Posterior cingulate gyrus (tissue), 11 donors: Measurements from ENCODE around the gene SV2A.
"Not testable (repeated sequence)": the region's sequence is repeated elsewhere in the genome, so short reads cannot be mapped to it uniquely, and the experiment has no call there.

Source experiments
- DNase-seq, 10 donors: peaks; one replicate each; pipeline versions ENCODE4 v3.0.0 to v3.0.0-alpha.2; 2020 to 2021; ENCODE audit warnings: mixed read lengths in 3 of 10
- intact Hi-C: fragments of 100-400 bp; cut with DNase I; formaldehyde crosslinking; loops from one replicate; pipeline ENCODE4 v1.15.1; 2023

The SV2A gene

GRCh38 chr1:149917571-149918144, at the start of gene SV2A:
SV2A (minus strand) TSS chr1:149917844; CDS start chr1:149913840, 4,004 bp downstream.
- peak; percentile 56 to 94 (median 76) for DNase-seq
- intact Hi-C loops = no loop called here

GRCh38 chr1:149967041-149967440, 49.4 kb upstream of the SV2A start:
- no peak for DNase-seq
- intact Hi-C loops = loop anchor here (10.0 kb wide), 1 partner anchor 198 kb away; no protein-coding TSS in a partner anchor

GRCh38 chr1:149966405-149966804, 48.8 kb upstream of the SV2A start:
- no peak for DNase-seq
- intact Hi-C loops = loop anchor here (10.0 kb wide), 1 partner anchor 198 kb away; no protein-coding TSS in a partner anchor

GRCh38 chr1:149965440-149965839, 47.8 kb upstream of the SV2A start:
- intact Hi-C loops = loop anchor here (10.0 kb wide), 1 partner anchor 199 kb away; no protein-coding TSS in a partner anchor
- DNase-seq = no peak

GRCh38 chr1:149963358-149963757, 45.7 kb upstream of the SV2A start:
- no peak for DNase-seq

GRCh38 chr1:149962736-149963135, 45.1 kb upstream of the SV2A start:
- no peak for DNase-seq
- intact Hi-C loops = loop anchor here (1.0 to 10.0 kb wide), 3 partner anchors 45 to 202 kb away; no protein-coding TSS in a partner anchor

More at GRCh38 chr1:149963358-149963757, 45.7 kb upstream of the SV2A start:
- intact Hi-C loops = loop anchor here (5.0 to 10.0 kb wide), 2 partner anchors 44 to 201 kb away; no protein-coding TSS in a partner anchor

GRCh38 chr1:149962039-149962647, 44.5 kb upstream of the SV2A start:
- intact Hi-C loops = loop anchor here (1.0 to 10.0 kb wide), 3 partner anchors 45 to 203 kb away; no protein-coding TSS in a partner anchor
- DNase-seq = peak in 6 of 10 donors; percentile 34 to 90 (median 39)

GRCh38 chr1:149957548-149957947, 39.9 kb upstream of the SV2A start:
- DNase-seq, intact Hi-C loops: not testable (repeated sequence)

- intact Hi-C loops = no loop called here
- DNase-seq = no peak
Measured at GRCh38 chr1:149949911-149950310, 32.3 kb upstream of the SV2A start.

GRCh38 chr1:149945206-149945605, 27.6 kb upstream of the SV2A start:
- intact Hi-C loops = no loop called here
- no peak for DNase-seq

GRCh38 chr1:149942885-149943284, 25.2 kb upstream of the SV2A start:
- DNase-seq = no peak
- intact Hi-C loops = no loop called here

GRCh38 chr1:149942207-149942606, 24.6 kb upstream of the SV2A start:
- intact Hi-C loops = no loop called here
- peak in 3 of 10 donors; percentile 31 to 84 (median 42) for DNase-seq

GRCh38 chr1:149940427-149940826, 22.8 kb upstream of the SV2A start:
- intact Hi-C loops = no loop called here
- no peak for DNase-seq

- DNase-seq, intact Hi-C loops: not testable (repeated sequence)
Measured at GRCh38 chr1:149938668-149939003, 21.0 kb upstream of the SV2A start.

GRCh38 chr1:149937759-149938158, 20.1 kb upstream of the SV2A start:
- intact Hi-C loops = no loop called here

GRCh38 chr1:149936992-149937705, 19.5 kb upstream of the SV2A start:
- peak in 2 of 10 donors; percentile 41 to 71 for DNase-seq
- intact Hi-C loops = no loop called here

More at GRCh38 chr1:149937759-149938158, 20.1 kb upstream of the SV2A start:
- no peak for DNase-seq

GRCh38 chr1:149936170-149936991, 18.7 kb upstream of the SV2A start, which contains the start of gene MTMR11:
MTMR11 (minus strand) TSS chr1:149936879; CDS start chr1:149936647, 232 bp downstream.
- peak in 2 of 10 donors; percentile 37 to 68 for DNase-seq
- intact Hi-C loops = no loop called here

GRCh38 chr1:149934356-149934755, 16.7 kb upstream of the SV2A start:
- DNase-seq = no peak
- intact Hi-C loops = loop anchor here (5.0 kb wide), 1 partner anchor 37 kb away; the partner anchor contains the start of gene BOLA1

- intact Hi-C loops = loop anchor here (5.0 kb wide), 1 partner anchor 36 kb away; the partner anchor contains the start of gene BOLA1
Measured at GRCh38 chr1:149933208-149933607, 15.6 kb upstream of the SV2A start.

GRCh38 chr1:149932474-149932873, 14.8 kb upstream of the SV2A start:
- intact Hi-C loops = loop anchor here (5.0 kb wide), 1 partner anchor 35 kb away; the partner anchor contains the start of gene BOLA1
- DNase-seq = no peak

More at GRCh38 chr1:149933208-149933607, 15.6 kb upstream of the SV2A start:
- DNase-seq = peak in 1 of 10 donors; percentile 39
